Activated gamma-delta T cell treated with Interleukin-2 at 50 U/mL for 16 hours (primary cell): ENCODE measurements around the gene TMEM100.
A peak's percentile ranks its signal among the peaks of the same experiment; 100 is the strongest.

Experiments used
- DNase-seq: peaks from one replicate; pipeline ENCODE4 v3.0.0-alpha.2; 2020

TMEM100 gene

DNA sequence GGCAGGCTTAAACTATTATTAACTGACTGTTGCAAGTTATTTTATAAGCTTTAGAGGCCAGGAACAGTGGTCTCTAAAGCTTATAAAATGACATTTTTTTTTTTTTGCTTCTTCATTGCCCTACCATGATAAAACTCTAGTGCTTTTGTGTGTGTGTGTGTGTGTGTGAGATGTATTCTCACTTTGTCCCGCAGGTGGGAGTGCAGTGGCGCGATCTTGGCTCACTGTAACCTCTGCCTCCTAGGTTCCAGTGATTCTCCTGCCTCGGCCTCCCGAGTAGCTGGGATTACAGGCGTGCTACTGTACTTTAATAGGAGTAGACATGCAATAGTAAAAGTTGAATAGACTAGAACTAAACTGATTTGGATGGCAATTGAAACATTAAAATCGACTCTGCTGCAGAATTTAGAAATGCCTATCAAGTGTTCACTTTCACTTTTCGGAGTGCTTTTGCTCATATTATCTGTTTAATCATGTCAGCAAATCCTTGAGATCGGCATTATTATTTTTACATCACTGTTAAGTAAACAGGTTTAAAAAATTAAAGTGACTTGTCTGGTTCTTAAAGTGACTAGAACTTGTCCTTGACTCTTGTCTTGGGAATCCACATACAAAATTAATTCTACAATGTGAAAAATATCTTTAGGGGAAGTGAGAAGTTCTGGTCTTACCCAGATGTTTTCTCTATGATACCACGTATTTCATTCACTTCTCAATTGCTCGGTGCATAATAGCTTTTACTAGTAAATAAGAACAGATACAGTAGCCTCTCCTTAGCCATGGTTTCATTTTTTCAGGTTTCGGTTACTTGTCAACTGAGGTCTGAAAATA, 19.8 kb upstream of the TMEM100 start:
- DNase-seq = no peak

DNA sequence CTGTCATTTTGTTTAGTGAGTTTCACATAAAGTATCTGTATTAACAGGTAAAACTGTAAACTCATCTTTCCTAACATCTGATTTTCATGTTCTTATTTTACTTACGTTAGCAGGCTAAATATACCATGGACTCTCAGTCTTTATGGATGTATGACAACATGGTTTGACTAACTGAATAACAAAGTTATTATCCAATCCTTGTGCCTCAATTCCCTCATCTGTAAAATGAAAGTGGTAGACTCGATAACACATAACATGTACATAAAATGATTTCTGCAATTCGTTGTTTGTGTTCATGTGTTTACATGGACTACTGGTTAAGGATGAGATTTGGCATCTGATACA, 18.7 kb upstream of the TMEM100 start:
- DNase-seq = no peak

DNA sequence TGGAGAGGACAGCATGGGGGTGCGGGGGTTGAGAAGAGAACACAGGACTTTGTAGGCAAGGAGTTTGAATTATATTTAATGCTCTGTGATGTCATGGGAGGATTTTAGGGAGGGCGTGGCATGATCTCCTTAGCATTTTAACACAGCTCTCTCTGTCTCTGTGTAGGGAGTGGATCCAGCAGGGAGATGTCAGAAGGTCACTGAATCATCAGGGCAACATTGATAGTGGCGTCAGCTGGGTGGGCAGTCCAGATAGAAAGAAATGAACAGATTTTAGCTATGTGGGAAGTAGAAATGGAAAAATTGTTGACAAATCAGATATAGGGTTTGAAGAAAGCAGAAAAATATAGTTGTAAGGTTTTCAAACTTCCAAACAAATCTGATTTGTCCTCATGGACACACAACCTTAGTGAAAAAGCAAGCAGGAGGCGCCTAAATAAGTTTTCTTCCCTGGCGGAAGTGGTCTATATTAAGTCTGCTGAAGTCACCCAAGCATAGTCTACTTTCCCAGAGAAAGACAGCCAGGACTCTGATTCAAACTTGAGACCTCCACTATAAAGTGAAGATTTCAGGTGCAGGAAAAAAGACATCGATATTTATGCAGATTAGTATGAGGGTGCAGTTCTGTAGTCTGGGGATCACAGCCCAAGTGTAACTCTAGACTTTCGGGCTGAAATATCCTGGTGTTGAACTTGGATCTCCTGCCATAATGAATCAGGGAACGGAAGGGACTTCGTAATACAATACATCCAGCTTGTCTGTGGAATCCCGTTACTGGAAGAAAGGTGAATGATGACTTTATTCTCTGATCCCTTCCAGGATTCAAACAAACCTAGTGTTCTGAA, 18.1 kb upstream of the TMEM100 start:
- DNase-seq = no peak

DNA sequence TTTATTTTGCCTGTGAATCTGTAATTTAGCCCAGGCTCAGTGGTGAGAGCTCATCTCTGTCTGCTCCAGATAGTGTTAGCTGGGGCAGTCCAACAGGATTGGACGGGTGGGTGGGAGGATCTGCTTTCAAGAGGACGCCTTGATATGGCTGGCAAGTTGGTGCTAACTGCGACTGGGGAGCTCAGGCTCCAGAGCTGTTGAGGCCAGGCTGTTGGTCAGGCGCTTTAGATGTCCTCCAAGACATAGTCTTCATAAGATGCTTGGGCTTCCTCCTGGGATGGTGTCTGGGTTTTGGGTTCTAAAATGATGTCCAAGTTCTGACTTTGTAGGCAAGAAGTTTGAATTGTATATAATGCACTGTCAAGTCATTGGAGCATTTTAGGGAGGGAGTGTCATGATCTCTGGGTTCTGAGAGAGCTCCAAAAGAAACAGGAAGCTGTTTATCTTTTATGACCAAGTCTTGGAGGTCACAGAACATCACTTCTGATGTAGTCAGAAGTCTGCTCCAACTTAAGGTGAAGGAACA, 15.4 kb upstream of the TMEM100 start:
- DNase-seq = no peak

DNA sequence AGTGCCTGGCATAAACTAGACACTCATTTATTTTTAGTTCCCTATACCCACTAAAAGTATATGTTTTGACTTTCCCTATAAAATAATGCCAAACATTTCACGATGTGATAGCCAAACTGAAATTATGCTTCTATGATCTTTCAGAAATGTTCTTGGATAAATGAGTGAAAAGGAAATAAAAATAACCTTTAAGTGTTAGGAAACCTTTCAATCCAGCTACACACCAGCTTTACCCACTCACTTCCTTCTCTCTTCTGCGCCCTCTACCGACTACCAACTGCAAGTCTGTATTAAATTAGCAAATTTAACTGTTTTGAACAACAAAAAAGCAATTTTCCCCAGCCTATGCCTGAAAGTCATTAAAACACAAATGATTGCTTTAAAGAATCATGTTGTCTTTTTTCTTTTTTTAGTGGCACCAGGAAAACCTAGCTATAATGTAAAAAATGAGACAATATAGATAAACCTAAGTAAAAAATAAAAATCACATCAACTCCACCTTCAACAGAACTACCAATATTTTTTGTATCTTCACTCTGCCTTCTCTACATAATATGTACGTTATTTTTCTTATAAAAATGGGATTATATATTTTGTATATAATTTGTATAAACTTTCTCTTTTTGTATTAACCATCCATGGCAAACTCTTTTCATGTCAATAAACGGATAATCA, 13.2 kb upstream of the TMEM100 start:
- DNase-seq = no peak

DNA sequence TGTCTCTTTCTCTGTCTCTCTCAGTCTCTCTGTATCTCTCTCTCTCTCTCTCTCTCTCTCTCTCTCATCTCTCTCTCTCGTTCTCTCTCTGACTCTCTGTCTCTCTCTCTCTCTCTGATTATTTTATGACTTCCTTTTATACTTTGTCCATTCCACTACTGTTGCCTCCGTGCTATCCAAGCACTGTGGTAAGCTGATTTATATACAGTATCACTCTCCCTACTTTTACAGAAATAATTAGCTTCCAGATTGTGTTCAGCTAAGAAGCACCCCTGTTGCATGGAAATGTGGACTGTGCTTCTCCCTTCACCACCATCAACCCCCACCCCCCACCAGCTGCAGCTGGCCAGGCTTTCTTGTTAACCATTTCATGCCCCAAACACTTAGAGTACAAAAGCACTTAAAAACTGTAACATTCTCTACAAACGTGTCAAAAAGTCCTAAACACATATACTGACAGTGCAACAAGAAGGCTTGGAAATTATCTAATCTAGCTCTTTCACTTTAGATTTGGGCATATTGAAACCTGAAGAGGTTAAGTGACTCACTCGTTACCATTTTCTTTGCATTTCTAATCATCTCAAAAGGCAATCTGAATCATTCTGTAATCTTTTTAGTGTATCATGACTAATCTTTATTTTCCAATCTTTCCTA, 11.6 kb upstream of the TMEM100 start:
- DNase-seq = no peak

DNA sequence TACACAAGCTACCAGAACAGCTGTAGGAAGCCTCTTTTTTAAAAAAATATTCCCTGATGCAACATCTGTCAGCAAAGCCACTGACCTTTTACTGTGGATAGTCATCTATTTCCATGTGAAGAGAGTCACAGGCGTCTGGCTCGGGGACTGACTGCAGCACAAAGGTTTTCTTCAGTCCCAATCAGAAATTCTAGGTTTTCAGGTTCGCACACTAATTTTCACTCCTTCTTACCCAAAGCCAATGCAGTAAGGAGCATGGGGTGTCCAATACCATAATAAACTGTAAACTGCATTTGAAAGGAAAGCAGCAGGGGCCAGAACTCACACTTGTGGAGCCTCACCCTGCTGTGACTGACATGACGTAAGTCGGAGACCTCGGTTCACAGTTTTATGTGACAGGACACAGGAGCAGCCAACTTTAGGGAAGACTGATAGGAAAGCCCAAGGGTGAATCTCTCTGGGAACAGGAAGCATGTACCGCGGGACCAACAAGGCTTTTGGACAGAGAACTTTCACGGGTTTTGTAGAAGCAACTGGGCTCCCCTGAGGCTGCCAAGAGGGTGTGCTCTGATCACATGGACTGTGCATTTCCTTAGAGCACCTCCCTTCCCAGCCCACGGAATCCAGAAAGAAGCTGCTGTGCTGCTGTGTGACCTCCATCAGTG, 9.1 kb upstream of the TMEM100 start:
- DNase-seq = no peak

DNA sequence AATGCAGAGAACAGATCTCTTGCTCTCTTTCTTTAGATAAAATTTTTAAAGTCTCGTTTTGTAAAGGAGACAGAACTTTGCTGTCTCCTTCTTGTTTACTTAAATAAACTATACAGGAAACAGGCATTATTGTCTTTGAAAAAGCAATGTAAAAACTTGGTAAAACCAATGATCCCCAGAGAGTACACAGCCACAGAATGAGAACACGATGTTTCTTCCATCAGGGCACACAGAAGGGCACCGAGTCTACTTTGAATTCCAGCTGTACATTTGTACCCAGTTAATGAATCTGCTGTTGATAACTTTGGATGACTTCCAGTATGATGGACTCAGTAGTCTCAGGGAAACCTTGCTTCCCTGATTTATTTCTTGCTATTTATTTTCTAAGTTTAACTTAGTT, 8.1 kb upstream of the TMEM100 start:
- DNase-seq = no peak

DNA sequence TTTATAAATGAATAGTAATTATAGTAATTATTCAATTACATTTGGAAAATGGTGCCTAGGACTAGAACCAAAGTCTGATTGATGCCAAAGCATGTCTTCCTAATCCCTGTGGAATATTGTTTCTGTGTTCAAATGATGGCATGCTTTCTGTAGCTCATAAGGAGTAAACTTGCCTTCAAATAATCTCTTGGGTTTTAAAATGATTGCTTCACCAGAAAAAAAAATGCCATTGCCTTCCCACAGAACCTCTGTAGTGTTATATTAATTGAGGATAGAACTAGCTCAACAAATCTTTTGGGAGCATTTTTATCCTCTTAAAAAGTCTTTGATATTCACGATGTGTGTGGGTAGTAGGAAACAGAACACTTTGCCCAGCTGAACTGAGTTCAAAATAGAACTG, 7.7 kb upstream of the TMEM100 start:
- no peak for DNase-seq

DNA sequence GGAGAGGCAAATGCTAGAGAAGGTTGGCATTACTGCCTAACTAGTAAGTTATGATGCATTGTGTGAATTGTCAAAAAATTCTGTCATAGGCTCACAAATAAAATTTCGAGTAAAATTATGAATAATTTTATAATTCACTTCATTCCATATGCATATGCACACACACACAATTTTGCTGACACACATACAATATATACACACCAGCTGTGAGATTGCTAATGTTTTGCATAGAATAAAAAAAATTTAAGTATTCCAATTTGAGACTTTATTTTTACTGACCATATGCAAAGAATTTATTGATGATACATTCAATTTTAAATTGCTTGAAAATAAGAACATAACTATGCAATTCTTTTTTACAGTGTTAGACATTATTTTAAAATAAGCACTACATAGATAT, 6.8 kb upstream of the TMEM100 start:
- no peak for DNase-seq

DNA sequence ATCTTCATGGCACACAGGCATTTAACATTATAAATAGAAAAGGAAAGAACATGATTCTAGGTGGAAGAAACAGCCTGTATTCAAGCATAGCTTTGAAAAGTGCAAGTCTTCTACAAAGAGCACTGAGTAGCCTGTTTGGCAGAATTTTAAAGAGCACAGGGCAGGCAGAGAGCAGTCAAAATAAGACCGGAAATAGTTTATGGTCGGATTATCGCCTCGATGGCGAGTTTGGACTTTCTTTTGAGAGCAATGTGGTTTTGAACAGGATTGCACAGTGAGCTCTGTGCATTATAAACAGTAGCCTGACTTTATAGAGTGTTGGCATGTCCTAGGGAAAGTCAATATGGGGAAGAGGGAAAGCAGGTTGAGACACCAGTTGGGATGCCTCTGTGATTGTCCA, 6.2 kb upstream of the TMEM100 start:
- DNase-seq = no peak

DNA sequence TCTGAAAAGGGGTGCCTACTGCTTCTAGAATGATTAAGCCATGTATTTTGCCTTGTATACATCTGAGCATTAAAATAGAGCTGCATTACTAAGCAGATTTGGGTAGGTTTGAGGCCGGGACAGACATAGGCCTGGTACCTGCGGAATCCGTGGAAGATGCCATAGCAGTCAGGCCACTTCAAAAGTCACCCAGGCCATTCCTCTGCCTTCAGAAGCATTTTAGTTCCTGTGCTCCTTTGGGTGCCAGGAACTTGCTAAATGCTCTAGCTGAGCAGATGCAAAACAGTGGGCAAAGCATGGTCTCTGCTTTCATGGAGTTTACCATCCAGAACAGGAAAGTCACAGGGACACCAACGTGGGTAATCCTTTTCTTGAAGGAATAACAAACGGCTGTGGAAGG, 5.7 kb upstream of the TMEM100 start:
- no peak for DNase-seq

DNA sequence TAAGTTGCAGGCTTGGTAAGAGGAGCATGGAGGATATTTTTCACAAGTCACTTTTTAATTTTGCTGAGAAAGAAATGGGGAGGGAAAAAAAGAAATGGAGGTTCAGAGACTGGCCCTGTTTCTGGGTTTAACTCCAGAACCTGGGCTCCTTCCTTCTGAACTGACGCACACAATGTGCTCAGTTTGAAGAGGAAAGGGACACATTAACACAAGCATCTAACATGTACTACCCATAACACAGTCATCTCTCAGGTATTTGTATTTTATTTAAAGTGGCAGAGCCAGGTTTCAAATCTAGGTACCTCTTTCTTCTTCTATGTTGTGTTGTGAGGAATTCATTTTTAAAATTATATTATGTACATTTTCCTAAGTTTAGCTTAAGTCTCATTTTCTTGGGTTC, 5.3 kb upstream of the TMEM100 start:
- no peak for DNase-seq

DNA sequence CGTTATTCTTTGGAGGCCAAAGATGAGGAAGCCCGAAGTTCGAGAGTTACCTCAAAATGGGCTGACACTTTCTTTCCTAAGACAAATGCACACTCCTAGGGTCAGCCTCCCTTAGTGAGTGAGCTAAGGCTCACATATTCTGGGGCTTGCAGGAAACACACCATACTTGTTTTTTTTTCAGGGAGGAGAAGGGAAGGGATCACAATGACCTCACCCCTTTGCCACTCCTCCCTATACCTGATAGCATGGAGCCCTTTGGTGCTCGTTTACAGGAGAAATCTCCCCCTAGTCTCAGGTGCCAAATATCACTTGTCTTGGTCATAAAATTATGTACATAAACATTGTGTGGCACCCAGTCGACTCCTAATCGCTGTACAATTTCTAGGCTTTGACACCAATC, 4.6 kb upstream of the TMEM100 start:
- DNase-seq = no peak

DNA sequence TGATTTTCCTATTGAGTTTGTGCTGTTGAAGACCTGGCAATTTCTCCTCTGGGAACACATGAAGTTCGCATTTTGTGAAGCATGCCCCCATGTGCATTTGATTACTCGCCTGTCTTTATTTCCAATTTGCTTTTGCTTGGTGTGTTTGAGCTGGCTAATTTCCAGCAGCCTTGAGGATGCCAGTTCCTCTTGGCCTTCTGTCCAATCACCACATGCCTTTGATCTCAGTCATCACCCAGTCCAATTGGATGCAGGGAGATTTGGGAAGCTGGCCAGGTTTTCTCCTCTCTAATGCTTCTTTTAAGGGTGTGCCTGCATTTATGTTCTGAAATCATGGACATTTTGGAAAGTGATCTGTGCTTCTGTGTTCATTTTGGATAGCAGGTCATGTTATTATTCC, 3.8 kb upstream of the TMEM100 start:
- DNase-seq = no peak

DNA sequence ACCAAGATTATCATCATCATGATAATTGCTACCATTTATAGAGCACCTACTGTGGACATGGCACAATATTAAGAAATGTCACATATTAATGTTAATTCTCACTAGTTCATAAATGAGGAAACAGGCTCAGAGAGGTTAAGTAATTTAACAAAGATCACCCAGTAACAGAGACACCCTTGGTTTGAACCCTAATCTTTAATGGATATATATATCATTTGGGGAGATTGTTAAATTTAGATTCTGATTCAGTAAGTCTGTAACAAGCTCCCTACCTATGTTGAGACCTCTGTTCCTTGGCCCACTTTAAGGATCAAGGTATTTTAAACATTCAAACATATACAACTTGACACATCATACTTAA, 804 bp upstream of the TMEM100 start:
- DNase-seq = no peak

DNA sequence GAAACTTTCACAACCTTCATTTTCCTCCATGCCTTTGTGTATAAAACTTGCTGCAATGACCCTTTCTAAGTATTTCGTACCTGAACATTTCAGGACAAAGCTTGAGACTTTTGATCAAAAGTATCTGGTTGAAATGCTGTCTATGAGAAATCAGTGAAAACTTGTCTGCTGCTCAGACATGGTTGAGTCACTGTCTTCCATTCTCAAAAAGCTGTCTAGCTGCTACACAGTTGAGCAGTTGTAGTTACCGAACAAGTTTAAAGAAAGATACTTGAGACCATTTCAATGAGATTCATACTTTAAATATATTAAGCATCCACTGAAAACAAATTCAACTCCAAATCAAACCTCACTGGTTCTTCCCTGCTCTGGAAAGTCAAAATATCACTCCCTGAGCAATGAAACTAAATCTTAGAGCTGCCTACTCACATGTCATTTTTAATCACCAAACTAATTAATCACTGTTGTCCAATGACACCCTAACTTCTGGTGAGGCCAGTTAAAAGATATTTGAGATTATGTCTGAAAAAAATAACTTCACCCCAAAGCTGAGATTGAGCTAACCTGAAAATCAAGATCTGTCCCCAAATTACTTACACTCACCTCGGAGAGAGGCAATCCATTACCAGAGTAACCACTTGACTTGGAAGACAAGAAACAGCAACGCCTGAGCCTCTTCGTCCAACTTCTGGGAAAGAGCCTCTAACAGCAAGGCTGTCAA, 488 bp downstream of the TMEM100 start:
- DNase-seq = no peak

DNA sequence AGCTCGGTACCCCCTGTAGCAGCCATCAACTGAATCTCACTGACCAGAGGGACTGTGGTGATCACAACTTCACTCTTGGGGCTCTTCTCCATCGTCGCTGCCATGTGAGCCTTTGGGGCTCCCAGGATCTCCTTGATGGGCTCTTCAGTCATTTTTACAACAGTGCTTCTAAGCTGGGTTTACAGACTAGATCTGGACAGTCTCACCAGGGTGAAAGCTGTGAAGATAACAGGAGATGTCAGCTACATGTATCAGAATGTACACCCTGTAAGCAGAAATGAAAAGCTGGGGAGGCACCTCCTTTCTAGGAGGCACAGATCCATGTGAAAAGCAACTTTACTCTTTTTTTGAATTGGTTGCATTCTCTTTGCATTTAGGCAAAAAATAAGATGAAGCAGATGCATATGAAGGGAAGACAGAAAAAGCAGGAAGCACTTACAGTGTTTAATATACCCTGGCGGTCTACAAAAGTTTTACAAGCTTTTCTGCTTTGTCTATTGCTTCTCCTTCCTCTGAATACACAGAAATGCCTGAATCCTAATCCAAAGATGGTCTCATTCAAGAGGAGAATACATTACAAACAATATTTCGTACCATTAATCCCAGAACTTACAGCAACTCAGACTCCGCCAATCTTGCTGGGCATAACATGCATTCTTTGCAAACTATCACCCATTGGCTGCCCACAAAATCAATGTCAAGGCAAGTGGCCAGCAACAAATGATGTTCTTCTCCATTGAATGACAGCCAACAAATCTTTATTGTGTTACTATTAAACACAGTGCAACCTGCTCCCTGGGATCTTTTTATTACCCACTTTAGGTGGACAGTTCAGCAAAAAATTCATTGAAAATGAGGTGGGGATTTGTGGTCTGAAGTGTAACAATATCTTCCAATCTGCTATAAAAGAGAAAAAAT, 1.5 kb downstream of the TMEM100 start:
- no peak for DNase-seq

DNA sequence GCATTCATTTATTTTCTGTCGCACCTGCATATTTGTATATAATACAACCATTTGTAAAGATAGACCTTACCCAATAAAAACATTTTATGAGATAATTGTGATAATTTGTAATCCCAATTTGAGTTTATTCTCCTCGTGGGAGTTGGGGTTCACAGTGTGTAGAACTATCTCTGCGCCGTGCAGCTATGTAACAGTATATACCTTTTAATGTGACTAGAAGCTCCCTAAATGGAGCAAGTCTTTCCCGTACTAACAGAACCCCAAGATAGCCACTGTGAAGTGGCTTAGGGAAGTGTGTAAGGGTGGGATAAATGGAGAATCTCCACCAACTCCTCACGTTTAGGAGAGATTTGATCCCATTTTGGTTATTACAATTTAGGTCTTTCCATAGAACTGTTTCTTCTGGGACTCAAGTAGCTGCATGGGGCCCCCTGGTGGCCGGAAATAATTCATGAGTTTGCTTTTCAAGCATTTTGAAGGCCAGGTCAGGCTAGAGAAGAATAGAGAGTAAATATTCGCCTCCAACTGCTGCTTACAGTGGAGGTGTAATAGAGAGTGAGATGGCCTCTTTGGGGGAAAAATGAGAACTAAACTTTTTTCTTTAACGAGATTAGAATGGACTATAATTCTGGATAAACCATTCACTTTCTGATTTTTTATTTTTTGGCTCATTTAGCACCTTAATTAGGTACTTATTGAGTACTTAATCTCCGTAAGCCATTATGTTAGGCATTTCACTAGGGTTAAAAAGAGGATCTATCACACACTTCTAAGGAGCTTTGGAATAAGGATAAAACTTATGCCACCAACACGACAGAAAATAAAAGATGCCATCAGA, 4.5 kb downstream of the TMEM100 start:
- peak; percentile 46 for DNase-seq

DNA sequence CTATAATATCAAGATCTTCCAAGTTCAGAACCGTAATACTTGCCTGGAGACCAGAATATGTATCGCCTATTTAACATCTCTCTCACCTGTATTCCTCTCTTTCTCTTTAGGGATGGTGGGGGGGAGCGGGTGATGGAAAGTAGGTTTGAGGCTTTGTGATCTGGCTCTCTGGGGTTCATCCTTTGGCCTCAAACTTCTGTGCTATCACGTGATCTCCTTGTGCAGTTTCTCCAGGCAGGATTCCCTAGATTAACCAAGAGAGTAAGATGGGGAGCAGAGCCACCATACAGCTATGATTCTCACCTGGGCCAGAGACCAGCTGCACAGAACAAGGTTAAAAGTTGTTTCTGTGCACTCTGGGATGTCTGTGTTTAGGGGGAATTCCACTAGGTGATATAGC, 5.2 kb downstream of the TMEM100 start:
- DNase-seq = no peak
